Measurements from ENCODE around the gene KYNU.
"Not testable (repeated sequence)": the region's sequence is repeated elsewhere in the genome, so short reads cannot be mapped to it uniquely, and the experiment has no call there.

KYNU gene

DNA sequence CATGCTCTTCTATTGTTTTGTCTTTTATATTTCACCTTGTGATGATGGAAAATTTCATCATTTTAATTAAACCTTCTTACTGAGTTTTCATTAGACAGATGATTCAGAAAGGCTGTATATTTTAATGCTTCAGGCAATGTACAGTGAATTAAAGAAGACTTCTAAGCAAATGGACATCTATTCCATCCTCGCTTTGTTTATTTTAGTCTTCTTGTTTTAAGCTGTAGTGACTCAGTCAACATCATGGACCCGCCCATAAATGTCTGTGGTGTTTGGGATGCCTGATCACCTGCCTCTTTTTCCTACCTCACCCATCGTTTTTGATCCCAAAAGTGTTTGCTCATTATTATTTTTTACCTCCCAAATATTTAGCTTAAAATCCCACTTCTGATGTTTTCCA, 43.1 kb downstream of the KYNU start:
- DNase-seq, result no peak

DNA sequence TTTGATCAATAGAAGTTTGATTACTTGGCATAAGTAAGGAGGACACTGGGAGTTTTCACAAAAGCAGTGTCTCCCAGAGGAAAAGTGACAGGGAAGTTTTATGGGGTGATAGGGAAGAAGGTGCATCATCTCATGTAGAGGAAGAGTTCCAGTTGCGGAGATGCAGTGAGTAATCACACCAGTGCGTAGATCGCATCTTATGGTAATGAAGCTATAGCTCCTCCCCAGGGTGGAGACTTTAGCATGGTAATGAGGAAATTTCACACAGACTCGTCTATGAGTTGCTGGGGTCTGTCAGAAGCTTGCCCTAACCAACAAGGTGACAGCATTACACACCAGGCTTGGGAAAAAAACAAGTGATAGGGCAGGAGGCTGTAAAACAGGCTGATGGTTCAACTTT, 49.0 kb downstream of the KYNU start:
- DNase-seq, result no peak

DNA sequence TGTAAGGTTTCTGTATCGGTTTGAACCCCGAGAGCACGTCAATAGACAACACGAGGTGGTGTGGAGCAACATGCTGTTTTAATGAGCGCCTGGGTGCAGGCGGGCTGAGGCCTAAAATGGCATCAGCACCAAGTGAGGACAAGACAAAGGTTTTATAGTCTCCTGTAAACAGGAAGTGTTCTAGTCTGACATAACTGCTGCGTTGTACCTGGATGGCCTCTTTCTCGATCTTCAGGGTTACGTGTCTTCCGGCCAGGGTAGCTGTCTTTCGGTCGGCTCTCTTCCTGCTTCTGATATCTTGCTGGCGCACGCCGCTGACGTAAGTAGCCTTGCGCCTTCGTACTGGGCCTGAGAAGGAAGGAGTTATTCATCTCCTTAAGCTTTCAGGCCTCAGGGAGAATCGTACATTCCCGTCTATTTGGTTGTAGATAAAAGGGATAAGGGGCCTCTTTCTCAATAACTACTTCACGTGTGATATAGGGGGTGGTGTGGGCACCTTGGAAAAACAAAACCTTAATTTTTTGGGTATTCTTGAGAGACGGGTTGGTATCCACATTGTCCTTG, 53.5 kb downstream of the KYNU start:
- no peak for DNase-seq

DNA sequence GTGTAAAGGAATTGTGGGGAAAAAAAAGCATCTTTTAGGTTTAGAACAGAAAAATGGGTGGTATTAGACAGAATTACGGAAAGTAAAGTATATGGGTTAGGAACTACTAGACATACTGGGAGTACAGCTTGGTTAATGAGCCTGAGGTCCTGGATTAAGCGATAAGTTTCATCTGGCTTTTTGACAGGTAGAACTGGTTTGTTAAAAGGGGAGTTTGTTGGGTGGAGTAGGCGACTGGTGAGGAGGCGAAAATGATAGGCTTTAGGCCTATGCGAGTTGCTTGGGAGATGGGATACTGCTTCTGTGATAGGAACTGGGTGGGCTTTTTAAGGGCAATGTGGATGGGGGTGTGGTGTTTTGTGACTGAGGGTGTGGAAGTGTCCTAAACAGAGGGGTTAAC, 56.5 kb downstream of the KYNU start:
- DNase-seq, result no peak

DNA sequence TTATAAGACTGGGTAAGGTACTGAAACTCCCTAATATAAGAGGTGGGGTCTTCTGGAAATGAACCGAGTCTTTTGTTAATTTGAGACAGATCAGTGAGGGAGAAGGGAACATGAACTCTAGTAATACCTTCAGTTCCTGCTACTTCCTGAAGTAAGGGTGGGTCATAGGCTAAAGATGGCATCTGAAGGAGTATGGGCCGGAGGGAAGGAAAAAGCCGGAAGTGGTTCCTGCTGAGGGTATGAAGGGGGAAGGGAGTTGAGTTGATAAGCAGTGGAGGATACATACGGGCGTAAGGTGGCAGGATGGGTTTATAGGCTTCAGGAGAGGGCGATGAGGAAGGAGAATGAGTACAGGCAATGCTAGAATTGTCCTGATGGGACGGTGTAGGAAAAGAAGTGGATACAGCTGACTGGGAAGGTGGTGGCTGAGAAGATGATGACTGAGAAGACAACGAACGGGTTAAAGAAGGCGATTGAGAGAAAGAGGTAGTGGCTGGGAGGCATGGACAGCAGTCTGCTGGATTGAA, 58.2 kb downstream of the KYNU start:
- no peak for DNase-seq

DNA sequence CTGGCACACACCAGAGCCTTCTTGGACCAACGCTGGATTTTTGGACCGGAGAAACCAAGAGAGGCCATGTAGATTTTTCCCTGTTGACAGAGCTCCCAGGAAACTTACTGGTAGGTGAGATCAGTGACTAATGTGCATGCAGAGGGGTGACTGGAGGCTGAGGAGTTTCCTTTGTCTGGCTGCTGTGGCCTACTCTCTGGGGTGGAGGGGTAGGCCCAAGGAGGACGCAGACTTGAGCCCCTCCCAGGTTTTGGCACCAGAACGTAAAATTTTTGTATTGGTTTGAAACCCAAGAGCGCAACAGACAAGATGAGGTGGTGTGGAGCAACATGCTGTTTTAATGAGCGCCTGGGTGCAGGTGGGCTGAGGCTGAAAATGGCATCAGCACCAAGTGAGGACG, 59.2 kb downstream of the KYNU start:
- DNase-seq, result no peak

DNA sequence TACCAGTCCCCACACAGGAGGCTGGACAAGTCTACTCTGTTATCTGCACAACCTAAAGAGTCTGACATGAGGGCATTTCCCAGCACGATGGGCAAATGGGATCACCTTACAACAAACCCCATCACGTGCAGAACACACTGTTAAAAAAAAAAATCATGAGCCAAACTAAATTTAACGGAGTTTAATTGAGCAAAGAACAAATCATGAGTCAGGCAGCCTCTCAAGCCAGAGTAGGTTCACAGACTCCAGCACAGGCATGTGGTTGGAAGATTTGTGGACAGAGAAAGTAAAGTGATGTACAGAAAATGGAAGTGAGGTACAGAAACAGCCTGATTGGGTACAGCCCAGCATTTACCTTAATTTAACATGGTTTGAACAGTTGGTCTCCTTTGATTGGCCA, 59.9 kb downstream of the KYNU start:
- DNase-seq, result no peak

DNA sequence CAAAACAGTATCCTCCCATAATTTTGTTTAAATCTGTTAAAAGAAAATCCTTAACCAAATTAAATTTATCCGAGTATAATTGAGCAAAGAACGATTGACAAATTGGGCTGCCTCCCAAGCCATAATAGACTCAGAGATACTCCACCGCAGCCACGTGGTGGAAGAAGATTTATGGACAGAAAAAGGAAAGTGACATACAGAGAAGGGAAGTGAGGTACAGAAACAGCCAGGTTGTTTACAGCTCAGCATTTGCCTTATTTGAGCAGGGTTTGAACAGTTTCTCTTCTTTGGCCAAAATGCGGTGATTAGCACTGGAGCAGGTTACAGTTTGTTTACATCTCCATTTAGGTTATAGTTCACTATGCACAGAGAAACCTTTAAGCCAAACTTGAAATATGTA, 60.8 kb downstream of the KYNU start:
- DNase-seq, result no peak

DNA sequence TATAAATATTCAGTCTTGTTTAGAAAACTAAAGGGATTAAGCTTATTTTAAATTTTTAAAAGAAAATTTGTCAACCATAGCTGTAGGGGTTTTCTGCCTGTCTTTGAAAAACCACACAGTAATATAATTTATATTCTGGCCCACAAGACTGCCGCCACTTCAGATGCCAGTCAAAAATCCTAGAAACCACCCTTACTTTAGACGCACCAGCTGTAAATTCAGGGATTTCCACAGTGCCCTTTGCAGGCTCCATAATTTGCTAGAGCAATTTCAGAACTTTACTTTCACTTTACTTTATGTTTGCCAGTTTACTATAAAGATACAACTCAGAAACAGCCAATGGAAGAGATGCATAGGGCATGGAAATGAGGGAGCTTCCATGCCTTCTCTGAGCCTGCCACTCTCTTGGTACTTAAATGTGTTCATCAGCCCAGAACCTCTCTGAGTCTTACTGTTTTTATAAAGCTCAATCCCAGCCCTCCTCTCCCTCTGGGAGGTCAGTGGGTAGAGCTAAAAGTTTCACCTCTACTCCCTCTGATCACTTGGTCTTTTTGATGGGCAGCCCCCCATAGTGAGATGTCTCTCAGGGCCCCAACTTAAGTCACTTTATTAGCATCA, 63.3 kb downstream of the KYNU start:
- no peak for DNase-seq

DNA sequence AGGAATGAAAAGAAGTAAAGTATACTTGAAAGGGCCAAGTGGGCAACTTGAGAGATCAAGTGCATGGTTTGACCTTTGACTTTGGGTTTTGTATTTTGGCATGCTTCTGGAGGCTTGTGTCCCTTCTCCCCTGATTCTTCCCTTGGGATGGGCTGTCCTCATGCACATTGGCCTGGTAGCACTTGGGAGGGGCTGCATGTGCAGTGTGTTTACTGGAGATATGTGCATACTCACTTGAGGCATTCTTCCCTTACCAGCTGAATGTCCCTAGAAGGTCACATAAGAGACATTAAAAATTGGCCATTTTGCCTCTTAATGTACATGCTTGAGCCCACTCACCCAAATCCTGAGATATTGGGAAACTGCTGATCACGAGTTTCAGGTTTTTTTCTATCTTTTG, 65.2 kb downstream of the KYNU start:
- DNase-seq, result no peak

DNA sequence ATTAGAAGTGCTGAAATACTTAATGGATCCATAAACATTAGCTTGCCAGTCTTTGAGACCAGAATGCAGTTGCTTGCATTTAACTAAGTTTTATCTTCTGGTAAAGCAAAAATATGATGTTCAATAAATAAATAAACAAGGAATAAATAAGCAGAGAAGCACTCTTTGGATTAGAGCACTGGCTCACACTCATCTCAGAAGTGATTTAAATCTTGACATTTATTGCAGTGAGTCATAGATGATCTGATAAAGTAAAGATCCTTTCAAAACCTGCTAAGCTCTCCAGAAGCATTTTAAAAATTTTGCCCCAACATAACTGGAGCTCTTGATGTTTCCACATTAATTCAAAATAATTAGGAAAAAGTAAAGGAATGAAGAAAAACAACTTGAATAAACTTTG, 66.8 kb downstream of the KYNU start:
- DNase-seq, result no peak

DNA sequence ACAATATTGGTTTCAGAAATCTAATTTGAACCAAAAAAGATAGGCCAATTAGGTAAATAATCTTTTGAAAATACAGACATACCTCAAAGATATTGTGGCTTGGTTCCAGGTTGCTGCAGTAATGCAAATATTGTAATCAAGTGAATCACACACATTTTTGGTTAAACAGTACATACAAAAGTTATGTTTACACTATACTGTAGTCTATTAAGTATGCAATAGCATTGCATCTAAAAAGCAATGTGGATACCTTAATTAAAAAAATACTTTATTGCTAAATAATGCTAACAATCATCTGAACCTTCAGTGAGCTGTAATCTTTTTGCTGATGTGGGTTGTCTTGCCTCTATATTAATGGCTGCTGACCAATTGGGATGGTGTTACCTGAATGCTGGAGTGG, 67.3 kb downstream of the KYNU start:
- DNase-seq, result no peak

DNA sequence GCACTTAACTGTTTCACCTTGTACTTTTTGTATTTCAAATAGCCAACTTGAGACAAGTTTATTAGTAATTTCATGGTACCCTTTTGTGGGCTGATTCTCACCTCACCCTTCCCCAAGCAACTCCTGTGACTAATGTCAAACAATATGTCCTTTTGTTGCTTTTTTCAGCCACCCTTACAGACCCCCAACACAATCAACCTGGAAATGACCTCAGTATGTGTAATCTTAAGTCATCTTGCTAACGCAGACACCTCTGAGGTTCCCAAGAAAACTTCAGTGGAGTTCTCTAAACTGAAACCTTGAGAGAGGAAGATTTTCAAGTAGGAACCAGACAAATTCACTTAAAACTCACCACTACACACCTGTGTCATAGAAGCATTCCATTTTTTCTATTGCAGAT, 69.5 kb downstream of the KYNU start:
- DNase-seq, result no peak

DNA sequence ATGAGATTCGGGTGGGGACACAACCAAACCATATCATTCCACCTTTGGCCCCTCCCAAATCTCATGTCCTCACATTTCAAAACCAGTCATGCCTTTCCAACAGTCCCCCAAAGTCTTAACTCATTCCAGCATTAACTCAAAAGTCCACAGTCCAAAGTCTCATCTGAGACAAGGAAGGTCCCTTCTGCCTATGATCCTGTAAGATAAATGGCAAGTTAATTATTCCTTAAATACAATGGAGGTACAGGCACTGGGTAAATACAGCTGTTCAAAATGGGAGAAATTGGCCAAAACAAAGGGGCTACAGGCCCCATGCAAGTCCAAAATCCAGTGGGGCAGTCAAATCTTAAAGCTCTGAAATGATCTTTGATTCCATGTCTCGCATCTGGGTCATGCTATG, 71.3 kb downstream of the KYNU start:
- DNase-seq, result not testable (repeated sequence)

DNA sequence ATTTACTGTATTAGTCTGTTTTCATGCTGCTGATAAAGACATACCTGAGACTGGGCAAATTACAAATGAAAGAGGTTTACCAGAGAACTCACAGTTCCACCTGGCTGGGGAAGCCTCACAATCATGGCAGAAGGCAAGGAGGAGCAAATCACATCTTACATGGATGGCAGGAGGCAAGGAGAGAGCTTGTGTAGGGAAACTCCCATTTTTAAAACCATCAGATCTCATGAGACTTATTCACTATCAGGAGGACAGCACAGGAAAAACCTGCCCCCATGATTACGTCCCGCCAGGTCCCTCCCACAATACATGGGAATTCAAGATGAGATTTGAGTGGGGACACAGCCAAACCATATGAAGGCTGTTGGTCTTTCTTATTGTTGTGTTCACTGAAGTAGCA, 72.9 kb downstream of the KYNU start:
- not testable (repeated sequence) for DNase-seq

DNA sequence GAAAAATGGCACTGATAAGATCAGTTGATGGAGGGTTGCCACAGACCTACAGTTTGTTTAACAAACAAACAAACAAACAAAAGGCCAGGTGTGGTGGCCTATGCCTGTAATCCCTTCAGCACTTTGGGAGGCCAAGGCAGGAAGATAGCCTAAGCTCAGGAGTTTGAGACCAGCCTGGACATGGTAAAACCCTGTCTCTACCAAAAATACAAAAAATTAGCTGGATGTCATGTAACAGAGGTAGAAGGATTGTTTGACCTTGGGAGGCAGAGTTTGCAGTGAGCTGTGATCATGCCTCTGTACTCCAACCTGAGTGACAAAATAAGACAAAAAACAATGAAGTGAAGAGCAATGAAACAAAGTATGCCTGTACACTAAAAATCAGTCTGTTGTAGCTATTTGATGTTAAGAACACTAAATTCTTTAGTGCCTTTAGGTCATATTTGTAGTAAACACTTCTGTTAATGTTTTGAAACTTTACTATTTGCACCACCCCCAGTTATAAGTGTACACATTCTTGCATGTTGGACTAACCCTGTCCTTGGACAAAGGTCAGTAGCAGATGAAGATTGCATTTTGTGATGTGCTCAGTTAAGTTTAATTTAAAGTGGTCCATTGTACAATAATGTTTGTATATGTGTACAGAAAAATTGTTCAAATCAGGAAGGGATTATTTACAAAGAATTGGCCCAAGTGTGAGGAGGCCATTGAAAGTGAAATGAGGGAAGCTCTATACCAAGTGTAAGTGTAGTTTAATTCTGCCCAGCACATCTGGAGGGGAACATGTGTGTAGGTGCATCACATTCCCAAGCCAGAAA, 73.9 kb downstream of the KYNU start:
- no peak for DNase-seq

DNA sequence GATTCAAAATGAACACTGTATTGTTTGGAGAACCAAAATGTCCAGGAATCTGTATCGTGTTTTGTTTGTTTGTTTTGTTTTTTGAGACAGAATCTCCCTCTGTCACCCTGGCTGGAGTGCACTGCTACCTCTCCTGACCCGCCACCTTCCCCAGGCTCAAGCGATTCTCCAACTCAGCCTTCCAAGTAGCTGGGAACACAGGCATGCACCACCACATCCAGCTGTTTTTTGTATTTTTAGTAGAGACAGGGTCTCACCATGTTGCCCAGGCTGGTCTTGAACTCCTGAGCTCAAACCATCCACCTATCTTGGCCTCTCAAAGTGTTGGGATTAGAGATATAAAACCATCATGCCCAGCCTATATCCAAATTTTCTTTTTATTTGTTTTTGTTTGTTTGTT, 74.6 kb downstream of the KYNU start:
- DNase-seq, result no peak

DNA sequence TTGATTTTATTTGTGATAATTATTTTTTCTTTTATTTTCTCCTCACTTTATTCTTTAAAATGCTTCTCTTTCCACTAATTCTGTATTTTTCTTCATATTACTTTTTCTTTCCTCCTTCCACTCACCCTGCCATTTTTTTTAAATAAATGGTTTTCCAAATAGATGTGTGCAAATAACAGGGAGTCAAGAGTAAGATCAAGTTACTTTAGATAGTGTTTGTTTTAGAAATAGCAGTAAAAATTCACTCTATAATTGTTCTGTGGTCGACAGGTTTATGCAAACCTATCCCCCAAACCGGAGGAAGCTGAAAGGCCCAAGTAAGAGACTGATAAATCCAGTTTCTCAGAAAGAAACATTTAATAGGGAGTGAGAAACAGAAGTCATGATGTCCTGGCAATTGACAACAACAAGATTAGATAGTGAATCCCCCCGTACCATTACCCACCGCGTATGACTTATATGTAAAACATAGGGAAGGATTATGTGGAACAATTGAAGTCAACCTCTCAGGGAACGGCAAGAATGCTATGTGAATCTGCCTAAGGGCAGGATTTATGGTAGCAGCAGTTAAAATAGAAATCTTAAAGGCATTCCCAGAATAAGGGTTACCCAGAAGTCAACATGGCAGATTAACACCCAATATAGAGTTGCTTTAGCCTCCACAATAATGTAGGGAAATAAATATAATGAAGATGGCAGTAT, 75.5 kb downstream of the KYNU start:
- no peak for DNase-seq

DNA sequence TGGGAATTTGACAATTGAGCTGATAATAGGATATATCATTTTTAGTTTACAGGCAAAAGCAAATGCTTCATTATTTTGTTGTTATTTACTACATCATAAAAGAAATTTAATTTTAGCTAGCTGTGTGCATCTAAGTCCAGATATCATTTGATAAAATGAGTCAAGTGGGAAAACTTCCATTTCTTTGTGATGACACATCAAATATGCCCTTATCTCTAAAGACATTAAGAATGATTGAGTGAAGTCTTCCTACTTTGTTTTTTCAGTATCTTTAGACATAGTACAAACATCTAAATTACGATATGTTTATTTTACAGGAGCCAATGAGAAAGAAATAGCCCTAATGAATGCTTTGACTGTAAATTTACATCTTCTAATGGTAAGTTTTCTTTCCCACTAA, 77.0 kb downstream of the KYNU start:
- no peak for DNase-seq

DNA sequence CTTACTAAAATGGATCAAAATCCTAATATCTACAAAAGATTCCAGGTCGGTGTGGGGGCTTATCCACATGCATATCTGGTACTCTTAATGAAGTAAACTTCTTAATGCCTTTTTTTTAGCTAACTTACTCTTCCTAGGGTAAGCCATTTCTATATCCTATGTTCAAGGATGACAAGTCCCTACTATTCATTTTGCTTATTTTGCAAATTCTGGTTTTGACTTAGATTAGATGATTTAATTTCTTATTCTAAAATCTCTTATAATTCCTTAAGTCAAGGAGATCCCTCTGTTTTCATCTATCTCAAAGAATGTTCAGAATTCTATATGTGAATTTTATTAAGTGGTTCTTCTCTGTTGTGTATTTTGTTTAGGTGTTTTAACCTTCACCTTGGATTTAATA, 79.7 kb downstream of the KYNU start:
- DNase-seq, result no peak

DNA sequence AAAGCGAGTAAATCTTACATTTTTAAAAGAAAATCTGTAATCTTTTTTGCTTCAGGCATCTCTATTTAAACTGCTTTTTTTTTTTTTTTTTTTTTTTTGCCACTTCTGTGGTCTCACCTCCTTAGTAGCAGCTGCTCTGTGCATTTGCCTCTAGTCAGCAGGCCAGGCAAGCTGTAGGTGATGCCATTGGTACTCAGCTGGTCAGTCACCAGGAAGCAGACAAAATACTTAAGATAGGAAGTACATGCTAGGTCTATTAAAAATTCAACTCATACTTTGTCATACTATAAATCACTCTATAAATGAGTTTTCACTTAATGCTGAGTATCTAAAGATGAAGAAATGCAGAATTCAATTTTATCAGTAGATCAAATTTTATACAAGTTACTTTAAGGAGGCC, 83.7 kb downstream of the KYNU start:
- no peak for DNase-seq

DNA sequence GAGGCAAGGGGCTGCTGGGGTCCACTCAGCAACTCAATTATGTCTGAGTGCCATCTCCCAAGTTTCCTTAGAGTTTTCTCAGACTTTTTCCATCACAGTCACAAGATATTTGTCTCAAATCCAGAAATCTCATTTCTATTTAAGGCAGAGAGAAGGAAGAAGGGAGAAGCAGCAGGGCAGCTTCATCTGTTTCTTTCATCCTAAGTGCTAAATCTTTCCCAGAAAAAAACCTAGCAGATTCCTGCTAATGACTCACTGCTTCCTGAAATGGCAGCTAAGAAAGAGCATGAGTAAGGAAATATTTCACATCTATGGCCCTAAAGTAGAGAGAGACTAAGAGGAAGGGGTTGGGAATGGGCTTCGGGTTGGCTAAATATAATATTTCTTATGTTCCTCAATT, 88.0 kb downstream of the KYNU start:
- no peak for DNase-seq

DNA sequence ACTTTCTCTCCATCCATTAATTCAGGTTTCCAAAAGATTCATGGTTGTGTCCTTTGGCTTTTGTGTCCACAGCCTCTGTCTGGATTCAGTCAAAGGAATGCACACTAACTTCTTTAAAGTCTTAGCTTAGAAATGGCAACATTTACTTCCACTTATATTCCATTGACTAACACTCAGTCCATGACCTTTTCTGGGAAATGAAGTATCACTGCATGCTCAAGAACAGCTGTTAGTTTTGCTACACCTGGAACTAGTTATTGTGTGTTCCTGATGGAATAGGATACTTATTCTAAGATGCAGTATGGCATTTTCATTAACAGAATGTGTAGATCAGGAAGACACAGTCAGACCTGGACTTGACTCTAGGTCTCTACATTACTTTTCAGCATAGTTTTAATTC, 88.8 kb downstream of the KYNU start:
- no peak for DNase-seq

DNA sequence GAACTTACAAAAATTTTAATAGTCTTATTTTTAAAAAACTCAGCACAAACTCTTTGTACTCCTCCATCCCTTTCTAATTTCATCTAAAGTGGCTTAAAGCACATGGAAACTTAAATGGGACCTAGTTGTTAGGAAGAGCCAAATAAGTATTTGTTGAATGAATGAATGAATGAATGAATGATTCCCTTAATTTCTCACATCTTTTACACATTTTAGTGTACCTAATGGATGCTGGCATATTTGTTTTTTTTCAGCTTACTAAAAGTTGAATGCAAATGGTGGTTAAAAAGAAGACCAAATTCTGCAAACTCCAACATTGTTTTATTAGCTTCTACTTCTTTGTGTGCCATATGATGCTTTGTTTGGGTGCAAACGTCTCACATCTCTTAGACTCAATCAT, 89.6 kb downstream of the KYNU start:
- DNase-seq, result no peak
